ENCODE measurements around the gene GSK3B. TPM values are rescaled to one million over a fixed set of nuclear protein-coding genes. Genes with fewer than 3 reads are reported as not detected.
A peak's percentile ranks its signal among the peaks of the same experiment; 100 is the strongest.

Gene GSK3B
- total RNA-seq, 1 donor from 2014 or later = 138 TPM

DNA sequence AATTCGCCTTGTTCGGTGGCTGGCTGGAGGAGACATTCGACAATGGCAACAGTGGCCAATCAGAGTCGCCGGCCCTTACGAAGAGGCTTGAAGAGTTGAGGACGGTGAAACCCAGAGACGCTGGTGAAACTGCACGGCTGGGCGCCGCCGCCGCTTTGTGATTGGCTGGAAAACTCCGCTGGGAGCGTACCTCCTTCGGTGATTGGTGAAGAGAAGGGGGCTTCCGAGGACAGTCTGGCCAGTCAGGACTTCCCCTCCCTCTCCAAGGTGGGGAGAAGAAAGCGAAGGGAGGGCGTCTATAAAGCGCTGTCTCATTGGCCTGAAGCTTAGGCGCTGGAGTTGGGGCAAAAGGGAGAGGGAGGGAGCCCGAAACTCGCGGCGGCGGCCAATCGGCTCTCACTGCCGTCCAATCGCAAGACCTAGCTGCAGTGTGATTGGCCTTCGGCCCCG lies 554 bp upstream of the GSK3B start:
- peaks cover 2% of the 10 kb centered on the region for H3K4me1 Mint-ChIP-seq (ENCODE audit: low read depth, unreplicated experiment)
- TF ChIP-seq, protein P1, sequence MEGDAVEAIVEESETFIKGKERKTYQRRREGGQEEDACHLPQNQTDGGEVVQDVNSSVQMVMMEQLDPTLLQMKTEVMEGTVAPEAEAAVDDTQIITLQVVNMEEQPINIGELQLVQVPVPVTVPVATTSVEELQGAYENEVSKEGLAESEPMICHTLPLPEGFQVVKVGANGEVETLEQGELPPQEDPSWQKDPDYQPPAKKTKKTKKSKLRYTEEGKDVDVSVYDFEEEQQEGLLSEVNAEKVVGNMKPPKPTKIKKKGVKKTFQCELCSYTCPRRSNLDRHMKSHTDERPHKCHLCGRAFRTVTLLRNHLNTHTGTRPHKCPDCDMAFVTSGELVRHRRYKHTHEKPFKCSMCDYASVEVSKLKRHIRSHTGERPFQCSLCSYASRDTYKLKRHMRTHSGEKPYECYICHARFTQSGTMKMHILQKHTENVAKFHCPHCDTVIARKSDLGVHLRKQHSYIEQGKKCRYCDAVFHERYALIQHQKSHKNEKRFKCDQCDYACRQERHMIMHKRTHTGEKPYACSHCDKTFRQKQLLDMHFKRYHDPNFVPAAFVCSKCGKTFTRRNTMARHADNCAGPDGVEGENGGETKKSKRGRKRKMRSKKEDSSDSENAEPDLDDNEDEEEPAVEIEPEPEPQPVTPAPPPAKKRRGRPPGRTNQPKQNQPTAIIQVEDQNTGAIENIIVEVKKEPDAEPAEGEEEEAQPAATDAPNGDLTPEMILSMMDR (IDR thresholded peaks at IDR 0.05; ENCODE audit: partially characterized antibody, unreplicated experiment) = no peak
- peaks cover 4% of the 10 kb centered on the region for H3K9me3 Mint-ChIP-seq (ENCODE audit: unreplicated experiment)
- peak; percentile 96 for DNase-seq
- peaks cover 9% of the 10 kb centered on the region for H3K27me3 Mint-ChIP-seq (ENCODE audit: unreplicated experiment)
- peak overlapping the region; percentile 96 for H3K27ac Mint-ChIP-seq (ENCODE audit: unreplicated experiment)
- no peaks in the 10 kb centered on the region for H3K36me3 Mint-ChIP-seq (ENCODE audit: unreplicated experiment)
- no peak overlapping the region for H3K4me3 Mint-ChIP-seq (ENCODE audit: unreplicated experiment)

DNA sequence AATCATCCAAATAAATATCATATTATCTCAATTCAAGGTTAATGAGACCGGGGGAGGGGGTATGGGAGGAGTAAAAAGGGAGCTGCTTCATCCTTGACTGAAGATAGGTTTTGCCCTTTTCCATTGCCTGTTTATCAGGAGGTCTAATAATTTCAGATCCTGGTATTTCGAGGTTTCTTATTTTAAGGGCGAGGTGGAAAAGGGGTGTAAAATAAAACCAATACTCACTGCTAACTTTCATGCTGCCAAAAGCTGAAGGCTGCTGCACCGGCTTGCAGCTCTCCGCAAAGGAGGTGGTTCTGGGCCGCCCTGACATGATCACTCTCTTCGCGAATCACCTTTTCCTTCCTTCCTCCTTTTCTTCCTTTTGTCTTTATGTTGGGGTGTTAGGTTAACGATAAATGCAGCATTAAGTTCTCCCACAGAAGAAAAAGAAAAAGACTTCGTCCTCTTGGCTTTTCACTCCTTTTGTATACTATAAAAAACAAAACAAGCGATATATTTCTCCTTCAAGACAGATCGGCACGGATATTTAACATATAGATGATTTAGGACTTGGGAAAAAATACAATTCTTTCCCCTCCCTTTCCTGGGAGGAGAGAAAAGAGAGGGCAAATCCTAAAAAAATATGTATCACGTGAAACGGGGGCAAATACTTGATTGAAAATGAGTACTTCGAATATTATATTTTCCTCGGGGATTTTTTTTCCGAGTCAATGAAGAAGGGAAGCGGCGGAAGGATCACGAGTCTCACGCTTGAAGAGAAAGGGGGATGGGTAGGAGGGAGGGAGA lies 932 bp downstream of the GSK3B start:
- Mint-ChIP-seq H3K27me3 (ENCODE audit: unreplicated experiment) (peaks cover 9% of the 10 kb centered on the region), H3K4me3 (ENCODE audit: unreplicated experiment) (no peak overlapping the region), H3K4me1 (ENCODE audit: low read depth, unreplicated experiment) (peaks cover 12% of the 10 kb centered on the region), H3K36me3 (ENCODE audit: unreplicated experiment) (no peaks in the 10 kb centered on the region), H3K27ac (ENCODE audit: unreplicated experiment) (no peak overlapping the region), H3K9me3 (ENCODE audit: unreplicated experiment) (peaks cover 4% of the 10 kb centered on the region)
- TF ChIP-seq, protein P1 (IDR thresholded peaks at IDR 0.05; ENCODE audit: partially characterized antibody, unreplicated experiment) = no peak
- peak; percentile 41 for DNase-seq

DNA sequence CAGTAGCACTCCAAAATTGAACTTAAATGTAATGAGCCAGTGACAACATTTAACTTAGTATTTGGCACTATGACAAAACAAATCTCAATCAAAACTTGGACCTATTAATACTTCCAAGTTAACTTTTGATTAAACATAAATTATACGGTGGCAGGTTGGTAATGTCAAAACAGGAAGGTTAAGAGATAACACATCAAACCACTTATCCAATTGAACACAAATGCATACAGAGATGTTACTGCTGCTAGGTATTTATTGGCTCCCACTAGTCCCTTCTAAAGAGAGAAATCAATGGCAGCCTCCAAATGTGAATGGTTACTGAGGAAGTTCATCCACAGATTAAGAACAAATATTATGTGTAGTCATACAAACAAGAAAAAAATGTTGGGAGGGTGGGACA lies 1.8 kb downstream of the GSK3B start:
- no peak overlapping the region for H3K27ac Mint-ChIP-seq (ENCODE audit: unreplicated experiment)
- peaks cover 9% of the 10 kb centered on the region for H3K27me3 Mint-ChIP-seq (ENCODE audit: unreplicated experiment)
- H3K4me1 Mint-ChIP-seq (ENCODE audit: low read depth, unreplicated experiment) = peaks cover 12% of the 10 kb centered on the region
- DNase-seq = no peak
- TF ChIP-seq, protein P1 (IDR thresholded peaks at IDR 0.05; ENCODE audit: partially characterized antibody, unreplicated experiment) = no peak
- no peak overlapping the region for H3K4me3 Mint-ChIP-seq (ENCODE audit: unreplicated experiment)
- no peaks in the 10 kb centered on the region for H3K36me3 Mint-ChIP-seq (ENCODE audit: unreplicated experiment)
- H3K9me3 Mint-ChIP-seq (ENCODE audit: unreplicated experiment) = peaks cover 4% of the 10 kb centered on the region

DNA sequence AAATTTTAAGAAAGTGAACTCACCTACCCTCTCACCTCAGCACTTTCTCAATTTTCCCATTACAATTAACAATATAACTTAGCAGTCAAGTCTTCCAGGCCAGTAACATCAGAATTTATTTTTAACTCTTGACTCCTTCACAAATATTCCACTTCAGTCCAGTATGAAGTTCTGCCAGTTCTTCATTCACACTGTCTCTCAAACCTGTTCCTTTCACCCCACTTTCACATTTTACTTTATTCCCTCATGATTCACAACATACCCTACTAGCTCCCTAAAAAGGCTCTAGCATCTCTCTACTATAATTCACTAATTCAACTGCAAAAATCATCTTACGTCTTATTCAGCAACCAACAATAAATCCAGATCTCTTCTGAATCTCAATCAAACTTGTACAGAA lies 3.8 kb downstream of the GSK3B start:
- DNase-seq = no peak
- no peaks in the 10 kb centered on the region for H3K36me3 Mint-ChIP-seq (ENCODE audit: unreplicated experiment)
- H3K9me3 Mint-ChIP-seq (ENCODE audit: unreplicated experiment) = peaks cover 4% of the 10 kb centered on the region
- no peak overlapping the region for H3K4me3 Mint-ChIP-seq (ENCODE audit: unreplicated experiment)
- H3K27ac Mint-ChIP-seq (ENCODE audit: unreplicated experiment) = no peak overlapping the region
- H3K27me3 Mint-ChIP-seq (ENCODE audit: unreplicated experiment) = peaks cover 6% of the 10 kb centered on the region
- H3K4me1 Mint-ChIP-seq (ENCODE audit: low read depth, unreplicated experiment) = peaks cover 14% of the 10 kb centered on the region
- TF ChIP-seq, protein P1 (IDR thresholded peaks at IDR 0.05; ENCODE audit: partially characterized antibody, unreplicated experiment) = no peak

DNA sequence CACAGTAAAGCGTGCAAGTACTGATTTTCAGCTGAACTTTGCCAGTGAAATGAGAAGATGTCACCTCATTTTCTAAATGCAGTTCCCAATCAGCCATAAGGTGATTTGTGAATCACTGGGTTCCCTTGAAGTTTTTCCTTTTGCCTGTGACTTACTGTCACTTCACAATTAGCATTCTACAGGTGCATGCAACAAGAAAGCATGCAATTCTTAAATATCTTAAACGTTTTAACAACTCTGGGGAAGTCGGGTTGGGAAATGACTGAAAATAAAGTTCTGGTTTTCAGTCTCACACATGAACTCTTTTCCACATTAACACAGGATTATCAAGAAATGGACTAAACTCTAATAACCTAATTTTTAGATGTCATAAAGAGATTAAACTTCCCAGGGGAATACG lies 5.2 kb downstream of the GSK3B start:
- no peaks in the 10 kb centered on the region for H3K36me3 Mint-ChIP-seq (ENCODE audit: unreplicated experiment)
- no peak overlapping the region for H3K27ac Mint-ChIP-seq (ENCODE audit: unreplicated experiment)
- DNase-seq = no peak
- no peaks in the 10 kb centered on the region for H3K9me3 Mint-ChIP-seq (ENCODE audit: unreplicated experiment)
- H3K4me3 Mint-ChIP-seq (ENCODE audit: unreplicated experiment) = peak overlapping the region; percentile 84
- TF ChIP-seq, protein P1 (IDR thresholded peaks at IDR 0.05; ENCODE audit: partially characterized antibody, unreplicated experiment) = no peak
- H3K27me3 Mint-ChIP-seq (ENCODE audit: unreplicated experiment) = no peaks in the 10 kb centered on the region
- H3K4me1 Mint-ChIP-seq (ENCODE audit: low read depth, unreplicated experiment) = peaks cover 16% of the 10 kb centered on the region

All from glutamatergic neuron (in vitro differentiated cells).